GM19351 (cell line): ENCODE measurements around the gene MAML3.

Source experiments
- ATAC-seq: cut with Tn5 transposase; IDR thresholded peaks from one replicate; pipeline ENCODE4 v1.9.1; 2021; ENCODE audit warnings: mild to moderate bottlenecking, moderate library complexity; ENCODE audit not compliant: unreplicated experiment

Gene MAML3

DNA sequence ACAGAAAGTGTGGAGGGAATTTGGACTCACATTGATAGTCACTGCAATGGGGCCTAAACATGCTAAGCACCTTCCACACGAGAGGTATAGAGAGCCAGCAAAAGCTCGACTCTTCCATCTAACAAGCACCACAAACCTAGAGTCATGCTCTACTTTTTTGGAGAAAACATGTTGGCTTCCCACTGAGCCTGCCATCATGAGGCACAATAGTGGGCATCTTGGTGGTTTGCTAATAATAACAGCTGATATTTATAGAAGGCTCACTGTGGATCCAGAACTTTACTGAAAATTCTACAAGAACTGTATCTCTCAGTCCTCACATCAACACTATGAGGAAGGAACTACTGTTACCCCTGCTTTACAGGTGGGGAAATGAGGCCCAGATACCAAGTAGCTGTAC is 26.6 kb downstream of the MAML3 start:
- ATAC-seq, result no peak

GRCh38 chr4:140126261-140126660 is 27.7 kb downstream of the MAML3 start:
- ATAC-seq, result no peak

DNA sequence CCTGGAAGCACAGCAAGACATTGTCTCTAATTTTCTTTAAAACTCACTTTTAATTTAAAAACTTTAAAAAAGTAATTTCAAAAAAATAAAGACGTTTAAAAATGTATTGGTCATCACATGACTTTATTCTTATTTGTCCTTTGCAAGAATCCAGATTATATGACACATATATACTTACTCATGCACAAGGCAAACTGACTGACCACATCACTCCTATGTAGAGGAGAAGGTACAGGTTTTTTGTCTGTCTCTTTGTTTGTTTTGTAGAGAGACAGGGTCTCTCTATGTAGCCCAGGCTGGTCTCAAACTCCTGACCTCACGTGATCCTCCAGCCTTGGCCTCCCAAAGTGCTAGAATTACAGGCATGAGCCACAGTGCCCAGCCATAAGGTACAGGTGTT is 28.6 kb downstream of the MAML3 start:
- no peak for ATAC-seq

DNA sequence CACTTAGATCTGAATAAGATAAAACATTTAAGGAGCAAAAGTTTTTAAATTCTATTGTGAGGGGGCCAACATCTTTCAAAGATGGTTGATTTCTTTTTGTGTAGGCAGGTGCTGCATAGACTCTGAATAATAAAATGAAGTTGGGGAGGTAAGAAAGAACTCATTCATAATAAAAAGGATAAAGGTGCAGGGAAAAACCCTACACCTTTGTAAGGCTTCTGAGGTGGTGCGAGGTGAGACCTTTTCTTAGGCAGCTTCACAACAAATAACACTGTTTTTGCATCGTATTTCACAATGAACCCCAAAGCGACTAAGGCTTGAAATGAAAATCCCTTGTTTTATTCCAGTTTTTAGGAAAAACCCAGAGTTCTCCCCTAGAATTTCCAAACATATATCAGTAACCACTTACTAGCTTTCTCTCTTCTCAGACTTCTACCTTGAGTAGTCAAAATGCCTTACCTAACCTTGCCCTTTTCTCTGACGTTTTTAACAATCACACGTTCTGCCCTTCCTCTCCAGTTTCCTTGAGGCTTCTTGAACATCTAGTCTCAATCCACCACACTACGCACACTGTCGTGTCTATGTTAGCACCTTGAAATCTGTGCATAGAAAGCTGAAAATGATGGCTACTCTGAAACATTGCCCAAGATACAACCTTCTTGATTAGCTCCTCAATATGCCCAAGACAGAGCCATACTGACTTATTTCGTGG is 30.2 kb downstream of the MAML3 start:
- no peak for ATAC-seq

DNA sequence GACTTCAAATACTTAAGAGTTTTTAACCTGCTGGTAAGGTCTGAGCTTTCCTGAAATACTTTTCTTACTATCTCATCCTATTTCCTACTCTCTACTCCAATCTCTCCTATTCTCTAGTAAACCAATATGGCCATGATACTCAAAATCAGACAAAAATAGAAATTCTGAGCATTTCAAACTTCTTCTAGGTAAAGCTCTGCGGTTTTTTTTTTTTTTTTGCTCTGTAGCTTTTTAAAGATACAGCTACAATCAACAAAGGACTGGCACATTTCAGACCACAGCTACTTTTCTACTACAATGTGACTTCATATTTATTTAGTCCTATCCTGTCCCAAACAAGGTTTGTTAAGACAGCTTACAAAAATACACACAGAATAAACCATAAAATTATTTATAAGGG is 31.1 kb downstream of the MAML3 start:
- no peak for ATAC-seq

DNA sequence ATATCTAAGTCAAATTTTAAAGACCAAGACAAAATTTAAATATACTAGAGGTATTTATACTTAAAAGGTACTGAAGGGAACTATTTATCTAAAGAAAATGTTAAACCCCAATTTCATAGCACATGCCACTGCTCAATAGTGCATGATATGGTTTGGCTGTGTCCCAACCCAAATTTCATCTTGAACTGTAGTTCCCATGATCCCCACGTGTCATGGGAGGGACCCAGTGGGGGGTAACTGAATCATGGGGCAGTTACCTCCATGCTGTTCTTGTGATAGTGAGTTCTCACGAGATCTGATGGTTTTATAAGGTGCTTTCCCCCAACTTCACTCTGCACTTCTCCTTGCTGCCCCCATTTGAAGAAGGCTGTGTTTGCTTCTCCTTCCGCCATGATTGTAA is 32.3 kb downstream of the MAML3 start:
- no peak for ATAC-seq

- no peak for ATAC-seq
These were observed 34.9 kb downstream of the MAML3 start for GRCh38 chr4:140118931-140119640.

DNA sequence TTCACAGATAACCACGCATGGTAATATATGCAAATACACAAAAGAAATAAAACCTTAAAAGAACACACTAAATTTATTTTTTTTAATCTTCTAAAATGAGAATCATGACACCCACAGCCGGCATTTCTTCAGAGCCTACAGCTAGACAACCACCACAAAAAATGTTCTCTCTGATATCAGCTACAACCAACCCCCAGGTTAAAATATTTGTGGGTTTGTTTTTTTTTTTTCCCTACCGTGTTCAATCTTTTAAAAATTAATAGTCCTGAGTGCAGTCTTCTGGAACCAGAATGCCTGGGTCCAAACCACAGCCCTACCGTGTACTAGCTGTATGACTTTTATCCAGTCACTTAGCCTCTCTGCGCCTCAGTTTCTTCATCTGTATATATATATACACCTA is 36.0 kb downstream of the MAML3 start:
- no peak for ATAC-seq

GRCh38 chr4:140116442-140117104 is 37.4 kb downstream of the MAML3 start:
- ATAC-seq, result no peak

- ATAC-seq, result peak; percentile 60
These were observed 38.8 kb downstream of the MAML3 start for GRCh38 chr4:140115140-140115539.

GRCh38 chr4:140113653-140114052 is 40.3 kb downstream of the MAML3 start:
- no peak for ATAC-seq

GRCh38 chr4:140112576-140112975 is 41.4 kb downstream of the MAML3 start:
- ATAC-seq, result no peak

- no peak for ATAC-seq
These were observed 42.7 kb downstream of the MAML3 start for GRCh38 chr4:140111256-140111655.

- no peak for ATAC-seq
These were observed 43.3 kb downstream of the MAML3 start for GRCh38 chr4:140110542-140111215.

DNA sequence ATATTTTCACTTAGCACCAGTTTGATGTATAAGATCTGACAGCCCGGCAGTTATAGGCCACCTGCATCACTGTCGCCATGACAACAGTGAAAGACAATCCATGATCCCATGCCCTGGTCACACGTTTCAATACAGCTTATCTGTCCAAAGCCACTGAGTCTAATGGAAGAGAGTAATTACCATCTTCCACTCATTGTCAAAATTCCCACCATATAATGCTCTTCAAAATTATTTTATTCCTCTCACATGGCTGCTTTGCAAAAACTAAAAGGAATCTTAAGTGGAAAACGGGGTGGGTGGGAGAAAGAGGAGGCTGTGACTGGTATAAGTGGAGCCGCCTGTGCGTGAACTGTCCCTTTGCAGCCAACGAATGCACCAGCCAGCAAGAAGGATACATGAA is 44.2 kb downstream of the MAML3 start:
- no peak for ATAC-seq

- ATAC-seq, result no peak
These were observed 44.7 kb downstream of the MAML3 start for GRCh38 chr4:140109292-140109691.

DNA sequence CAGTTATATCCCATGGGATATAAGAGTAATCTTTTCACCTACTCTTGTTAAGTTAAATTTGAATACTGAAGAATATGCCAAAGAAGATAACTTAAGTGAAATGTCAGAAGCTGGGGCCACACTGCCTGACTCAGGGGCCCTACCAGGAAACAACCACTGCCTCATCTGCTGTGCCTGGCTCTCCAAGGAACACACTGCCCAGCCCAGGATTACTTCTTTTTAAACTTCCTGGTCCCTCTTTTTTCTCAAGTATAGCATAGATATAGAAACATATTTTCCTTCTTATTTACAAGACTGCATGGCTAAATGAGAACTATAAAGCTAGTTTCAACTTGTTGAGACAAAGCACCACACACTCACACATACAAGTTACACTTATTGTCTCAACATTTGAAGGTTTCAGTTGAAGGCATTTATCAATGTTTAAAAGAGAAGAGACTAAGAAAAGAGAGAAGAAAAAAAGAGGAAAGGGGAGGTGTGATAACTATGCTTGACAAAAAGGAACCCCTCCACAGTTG is 45.2 kb downstream of the MAML3 start:
- no peak for ATAC-seq

- ATAC-seq, result no peak
These were observed 45.7 kb downstream of the MAML3 start for GRCh38 chr4:140108243-140108642.

- ATAC-seq, result no peak
These were observed 47.6 kb downstream of the MAML3 start for GRCh38 chr4:140106289-140106844.

DNA sequence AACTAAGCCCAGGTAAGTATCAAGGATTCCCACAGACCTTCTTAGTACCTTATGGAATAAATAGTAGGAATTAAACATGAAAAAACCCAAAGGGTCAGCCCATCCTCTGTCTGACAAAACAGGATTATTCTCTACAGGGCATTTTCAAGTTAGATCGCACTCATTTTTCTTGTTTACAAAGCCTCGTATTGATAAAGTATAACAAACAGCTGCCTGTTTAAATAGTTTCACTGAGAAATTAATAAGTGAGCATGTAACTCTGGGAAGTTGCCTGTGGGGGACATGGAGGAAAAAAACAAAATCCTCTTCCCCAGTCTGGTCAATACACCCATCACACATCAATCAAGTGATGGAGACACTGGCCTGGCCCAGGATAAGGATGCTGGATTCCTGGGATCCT is 48.5 kb downstream of the MAML3 start:
- no peak for ATAC-seq

GRCh38 chr4:140103676-140104075 is 50.3 kb downstream of the MAML3 start:
- peak; percentile 91 for ATAC-seq
